ENCODE data around the gene TSEN2.

GRCh38 chr3:12446298-12446697, 38.0 kb upstream of the TSEN2 start:
- TF ChIP-seq CTCF (IDR thresholded peaks at IDR 0.05): no peak
- TF ChIP-seq POLR2A (IDR thresholded peaks at IDR 0.05): no peak
- no peak for TF ChIP-seq EP300 (IDR thresholded peaks at IDR 0.05)

All from tibial nerve (tissue), 4 donors.